GM18861 (cell line): Measurements from ENCODE around the gene CHADL.
"Not testable (repeated sequence)": the region's sequence is repeated elsewhere in the genome, so short reads cannot be mapped to it uniquely, and the experiment has no call there.

Experiments used
- ATAC-seq: cut with Tn5 transposase; IDR thresholded peaks from one replicate; pipeline ENCODE4 v1.9.1; 2021; ENCODE audit not compliant: unreplicated experiment

The CHADL gene

GRCh38 chr22:41191467-41191866 lies 49.3 kb downstream of the CHADL start:
- ATAC-seq = no peak

- ATAC-seq = no peak
Measured at GRCh38 chr22:41184679-41185078, 56.1 kb downstream of the CHADL start.

GRCh38 chr22:41181349-41182241 lies 59.1 kb downstream of the CHADL start:
- no peak for ATAC-seq

- no peak for ATAC-seq
Measured at GRCh38 chr22:41180926-41181325, 59.8 kb downstream of the CHADL start.

- ATAC-seq = not testable (repeated sequence)
Measured at GRCh38 chr22:41180362-41180761, 60.4 kb downstream of the CHADL start.
